ENCODE data around the gene MSN.

GRCh38 chrX:65697211-65697641 lies 29.8 kb downstream of the MSN start:
- TF ChIP-seq CTCF (IDR thresholded peaks at IDR 0.05) (no peak), ARID4B (CRISPR knock-in tag; IDR thresholded peaks at IDR 0.05; ENCODE audit: borderline replicate concordance) (no peak), MAX (CRISPR knock-in tag; IDR thresholded peaks at IDR 0.05) (no peak)

Measured in WTC11 (cell line).